HT-29 (cell line): ENCODE data around the gene BICC1. TPM values are rescaled to one million over a fixed set of nuclear protein-coding genes. Genes with fewer than 3 reads are reported as not detected.

ENCODE experiments used
- DNase-seq: peaks from one replicate; pipeline ENCODE4 v3.0.0-alpha.2; 2015; ENCODE audit warnings: low spot score
- total RNA-seq: library from RNA; depleted of rRNA; stranded (reverse); fragments of >200 nt; shearing (Covaris generic); gene quantifications from 2 replicates; pipeline ENCODE4 v1.2.3, GENCODE V29; 2014

Gene BICC1
- total RNA-seq, 1 experiment from 2014 or later = not detected

- no peak for DNase-seq
Measured at GRCh38 chr10:58608351-58608750, 95.7 kb downstream of the BICC1 start.

- DNase-seq = no peak
Measured at GRCh38 chr10:58608826-58609531, 96.3 kb downstream of the BICC1 start.

- DNase-seq = no peak
Measured at GRCh38 chr10:58609532-58610150, 97.0 kb downstream of the BICC1 start.

GRCh38 chr10:58615237-58615935, 102.7 kb downstream of the BICC1 start:
- DNase-seq = no peak

GRCh38 chr10:58618158-58618676, 105.5 kb downstream of the BICC1 start:
- no peak for DNase-seq

- DNase-seq = no peak
Measured at GRCh38 chr10:58621379-58622077, 108.9 kb downstream of the BICC1 start.

GRCh38 chr10:58622246-58622645, 109.6 kb downstream of the BICC1 start:
- DNase-seq = no peak

GRCh38 chr10:58625070-58625469, 112.4 kb downstream of the BICC1 start:
- DNase-seq = no peak

- DNase-seq = no peak
Measured at GRCh38 chr10:58627392-58627791, 114.7 kb downstream of the BICC1 start.

GRCh38 chr10:58631715-58632114, 119.0 kb downstream of the BICC1 start:
- DNase-seq = no peak

- DNase-seq = no peak
Measured at GRCh38 chr10:58632216-58632615, 119.5 kb downstream of the BICC1 start.

GRCh38 chr10:58637352-58637751, 124.7 kb downstream of the BICC1 start:
- no peak for DNase-seq

- DNase-seq = no peak
Measured at GRCh38 chr10:58638388-58638787, 125.7 kb downstream of the BICC1 start.

GRCh38 chr10:58641095-58641531, 128.4 kb downstream of the BICC1 start:
- DNase-seq = peak; percentile 45

- DNase-seq = no peak
Measured at GRCh38 chr10:58641708-58642107, 129.0 kb downstream of the BICC1 start.

- no peak for DNase-seq
Measured at GRCh38 chr10:58642283-58642682, 129.6 kb downstream of the BICC1 start.

- no peak for DNase-seq
Measured at GRCh38 chr10:58642916-58643428, 130.3 kb downstream of the BICC1 start.

GRCh38 chr10:58644311-58644710, 131.6 kb downstream of the BICC1 start:
- DNase-seq = no peak

GRCh38 chr10:58645416-58646146, 132.9 kb downstream of the BICC1 start:
- DNase-seq = no peak

- no peak for DNase-seq
Measured at GRCh38 chr10:58647376-58648112, 134.9 kb downstream of the BICC1 start.
